Nephron (organoid): ENCODE results near the gene HEATR5A.
"Not testable (repeated sequence)": the region's sequence is repeated elsewhere in the genome, so short reads cannot be mapped to it uniquely, and the experiment has no call there.

Experiments
- H3K27ac Mint-ChIP-seq, 3 experiments: 2 replicates each; pipeline ENCODE4 v1.8.0; 2020; ENCODE audit warnings: mixed read lengths in 3 of 3, mild to moderate bottlenecking in 2 of 3, moderate library complexity in 1 of 3
- H3K27me3 Mint-ChIP-seq: 2 replicates; pipeline ENCODE4 v1.8.0; 2021; ENCODE audit warnings: low read depth, mild to moderate bottlenecking, moderate library complexity, mixed read lengths
- H3K36me3 Mint-ChIP-seq: 2 replicates; pipeline ENCODE4 v1.8.0; 2020; ENCODE audit warnings: low read depth, mixed read lengths
- H3K4me1 Mint-ChIP-seq: 2 replicates; pipeline ENCODE4 v1.8.0; 2020; ENCODE audit warnings: mixed read lengths
- H3K4me3 Mint-ChIP-seq, 3 experiments: 2 replicates each; pipeline ENCODE4 v1.8.0; 2020; ENCODE audit warnings: mild to moderate bottlenecking in 3 of 3, mixed read lengths in 3 of 3, moderate library complexity in 2 of 3
- H3K9me3 Mint-ChIP-seq: 2 replicates; pipeline ENCODE4 v1.8.0; 2020; ENCODE audit warnings: mixed read lengths
- CTCF ChIP-seq, 3 experiments: fragments of 200-600 bp; sonication (generic); IDR thresholded peaks; one replicate each; pipeline ENCODE4 v1.5.0; 2021; ENCODE audit warnings: antibody characterized with exemption in 3 of 3; ENCODE audit not compliant: unreplicated experiment in 3 of 3

Gene HEATR5A

GRCh38 chr14:31243860-31244259, 176.5 kb downstream of the HEATR5A start:
- H3K4me3 Mint-ChIP-seq, result no peak overlapping the region
- H3K27me3 Mint-ChIP-seq, result no peaks in the 10 kb centered on the region
- peaks cover 14% of the 10 kb centered on the region for H3K4me1 Mint-ChIP-seq
- no peaks in the 10 kb centered on the region for H3K9me3 Mint-ChIP-seq
- H3K36me3 Mint-ChIP-seq, result no peaks in the 10 kb centered on the region
- no peak overlapping the region for H3K27ac Mint-ChIP-seq
- no peak for TF ChIP-seq CTCF (IDR thresholded peaks at IDR 0.05; ENCODE audit: unreplicated experiment in 3 of 3)

- Mint-ChIP-seq H3K27ac (peak overlapping the region in 2 of 3 experiments; percentile 43 to 53), H3K4me1 (peaks cover 14% of the 10 kb centered on the region)
- H3K27me3 Mint-ChIP-seq, H3K4me3 Mint-ChIP-seq, H3K9me3 Mint-ChIP-seq, H3K36me3 Mint-ChIP-seq: not testable (repeated sequence)
These were observed 178.0 kb downstream of the HEATR5A start for GRCh38 chr14:31242161-31242940.
